NCI-H345 treated with DMSO at 0.1 percent for 48 hours (cell line): ENCODE results near the gene PIGS.
"Not testable (repeated sequence)": the region's sequence is repeated elsewhere in the genome, so short reads cannot be mapped to it uniquely, and the experiment has no call there.

Source experiments
- DNase-seq: peaks from one replicate; lab custom pipeline; 2025; ENCODE audit not compliant: unreplicated experiment; lab: John Stamatoyannopoulos, UW

The PIGS gene

DNA sequence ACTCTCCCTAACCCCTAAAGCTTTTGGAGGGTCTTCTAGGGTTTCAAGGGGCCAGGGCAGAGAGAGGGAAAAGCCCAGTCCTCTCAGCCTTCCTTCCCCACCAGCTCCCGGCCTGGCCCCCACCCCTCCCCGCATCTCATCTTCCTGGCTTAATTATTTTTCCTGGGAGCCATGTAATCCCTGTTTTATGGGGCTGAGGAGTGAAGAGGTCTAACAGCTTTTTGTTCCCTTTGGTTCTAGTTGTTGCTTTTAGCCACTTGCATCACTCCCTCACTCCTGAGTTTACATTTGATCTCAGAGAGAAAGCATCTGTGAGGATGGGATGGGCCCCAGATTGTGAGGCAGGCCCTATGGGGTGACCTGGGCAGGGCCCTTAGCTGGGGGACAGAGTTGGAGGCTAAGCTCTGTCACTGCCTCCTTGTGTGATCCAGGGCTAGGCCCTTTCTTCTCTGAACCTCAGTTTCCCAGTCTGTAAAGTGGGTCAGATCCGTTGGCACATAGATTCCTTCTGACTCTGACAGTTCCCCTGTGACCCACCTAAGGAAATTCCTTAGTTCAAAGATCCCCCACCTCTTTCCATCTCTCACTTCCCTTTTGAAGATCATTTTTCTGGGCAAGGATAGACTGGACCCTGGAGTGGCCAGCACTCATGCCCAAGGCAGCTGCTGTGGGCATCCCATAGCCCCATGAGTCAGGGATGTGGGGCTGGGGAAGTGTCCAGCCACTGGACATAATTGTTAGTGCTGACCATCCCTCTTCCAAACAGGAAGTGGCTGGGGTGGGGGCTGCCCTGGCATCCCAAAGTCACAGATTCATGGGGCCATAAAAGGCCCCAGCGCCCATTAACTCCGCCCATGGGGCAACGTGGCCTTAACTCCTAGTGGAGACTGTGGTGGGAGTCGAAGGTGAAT lies 39.0 kb downstream of the PIGS start:
- no peak for DNase-seq

DNA sequence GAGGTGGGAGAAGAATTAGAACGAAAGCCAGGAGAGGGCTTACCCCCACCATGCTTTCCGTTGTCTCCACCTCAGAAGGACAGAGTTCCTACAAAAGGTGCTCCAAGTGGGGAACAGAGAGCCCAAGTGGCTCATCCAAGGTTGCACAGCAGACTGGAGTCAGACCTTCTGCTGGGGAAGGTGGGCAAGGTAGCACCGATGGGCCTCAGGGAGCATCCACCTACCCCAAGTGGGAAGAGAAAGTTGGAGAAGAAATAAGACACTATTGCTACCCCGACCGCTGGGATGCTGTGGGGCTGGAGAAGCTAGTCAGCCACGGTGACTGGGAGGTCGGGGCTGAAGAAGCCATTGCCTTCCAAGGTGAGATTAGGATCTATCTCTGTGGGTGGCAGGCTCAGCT lies 40.4 kb downstream of the PIGS start:
- no peak for DNase-seq

DNA sequence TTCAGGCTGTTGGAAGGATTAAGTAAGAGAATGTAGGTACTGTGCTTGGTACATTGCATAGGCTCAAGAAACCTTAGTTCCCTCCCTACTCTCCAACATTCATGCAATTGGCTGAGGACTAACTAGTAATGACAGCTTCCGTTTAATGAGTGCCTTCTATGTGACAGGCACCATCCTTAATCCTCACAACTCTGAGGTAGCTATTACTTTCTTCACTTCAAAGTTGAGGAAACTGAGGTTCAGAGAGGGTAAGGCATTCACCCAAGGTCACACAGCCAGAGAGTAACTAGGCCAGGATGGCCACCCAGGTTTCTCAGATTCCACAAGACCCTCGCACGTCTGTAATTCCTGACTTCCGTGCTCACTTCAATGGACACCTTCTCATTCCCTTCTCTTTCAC lies 41.1 kb downstream of the PIGS start:
- no peak for DNase-seq

DNA sequence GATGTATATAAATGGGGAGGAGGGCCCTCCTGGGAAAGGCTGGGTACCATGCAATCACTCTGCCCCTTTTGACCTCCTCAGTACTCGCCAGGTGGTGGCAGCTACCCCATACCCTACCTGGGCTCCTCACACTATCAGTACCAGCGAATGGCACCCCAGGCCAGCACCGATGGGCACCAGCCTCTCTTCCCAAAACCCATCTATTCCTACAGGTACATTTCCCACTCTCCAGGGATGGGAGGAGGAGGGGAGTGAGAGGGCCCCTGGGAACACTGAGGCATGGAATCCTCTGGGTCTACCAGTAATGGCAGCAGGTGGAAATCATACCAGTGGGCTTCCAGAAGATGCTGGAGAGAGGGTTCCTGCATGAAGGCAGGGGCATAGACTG lies 42.3 kb downstream of the PIGS start:
- no peak for DNase-seq

DNA sequence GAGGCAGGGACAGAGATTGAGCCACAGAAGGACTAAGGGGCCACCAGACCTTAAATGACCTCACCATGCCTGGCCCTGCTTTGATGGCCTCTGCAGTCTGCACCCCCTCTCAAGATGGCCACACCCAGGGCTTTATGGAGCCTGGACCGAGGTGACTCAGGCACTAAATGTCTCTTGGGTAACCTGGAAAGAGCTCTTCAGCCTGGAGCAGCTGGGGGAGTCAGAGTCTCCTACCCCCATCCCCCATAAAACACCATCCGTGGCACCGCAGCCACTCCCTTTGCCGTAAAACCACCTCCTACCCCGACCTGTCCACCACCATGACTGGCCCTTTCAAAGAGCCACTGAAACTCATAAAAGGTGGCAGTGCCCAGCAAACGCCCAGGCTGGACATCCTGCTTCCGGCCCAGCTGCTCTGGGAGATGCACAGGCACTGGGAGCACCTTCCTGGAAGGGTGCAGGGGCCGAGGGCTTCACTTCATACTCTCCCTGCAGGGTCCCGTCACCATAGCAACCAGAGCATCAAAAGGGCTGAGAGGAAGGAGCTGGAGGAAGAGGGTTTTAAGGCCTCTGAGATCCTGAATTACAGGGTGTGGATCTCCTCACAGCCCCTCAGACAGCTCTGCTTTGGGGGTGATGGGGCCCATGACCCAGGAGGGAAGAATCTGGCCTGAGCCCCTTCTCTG lies 42.9 kb downstream of the PIGS start:
- DNase-seq: no peak

DNA sequence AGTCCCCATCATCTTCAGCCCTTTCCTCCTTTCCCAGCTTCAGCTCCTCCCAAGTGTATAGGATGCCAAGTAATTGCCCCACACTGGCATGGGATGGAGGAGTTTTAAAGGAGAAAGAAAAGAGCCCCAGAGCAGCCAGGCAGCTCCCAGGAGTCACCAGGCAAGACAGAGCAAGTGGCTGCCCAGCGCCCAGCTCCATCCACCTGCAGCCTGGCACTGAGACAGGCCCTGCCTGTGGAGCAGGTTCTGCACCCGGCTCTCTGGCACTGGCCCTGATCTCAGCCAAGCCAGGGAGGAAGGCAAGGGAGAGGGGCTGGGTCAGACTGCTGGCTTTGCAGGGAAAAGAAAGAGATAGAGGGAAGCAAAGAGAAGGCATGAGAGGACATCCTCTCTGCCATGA lies 43.5 kb downstream of the PIGS start:
- no peak for DNase-seq

DNA sequence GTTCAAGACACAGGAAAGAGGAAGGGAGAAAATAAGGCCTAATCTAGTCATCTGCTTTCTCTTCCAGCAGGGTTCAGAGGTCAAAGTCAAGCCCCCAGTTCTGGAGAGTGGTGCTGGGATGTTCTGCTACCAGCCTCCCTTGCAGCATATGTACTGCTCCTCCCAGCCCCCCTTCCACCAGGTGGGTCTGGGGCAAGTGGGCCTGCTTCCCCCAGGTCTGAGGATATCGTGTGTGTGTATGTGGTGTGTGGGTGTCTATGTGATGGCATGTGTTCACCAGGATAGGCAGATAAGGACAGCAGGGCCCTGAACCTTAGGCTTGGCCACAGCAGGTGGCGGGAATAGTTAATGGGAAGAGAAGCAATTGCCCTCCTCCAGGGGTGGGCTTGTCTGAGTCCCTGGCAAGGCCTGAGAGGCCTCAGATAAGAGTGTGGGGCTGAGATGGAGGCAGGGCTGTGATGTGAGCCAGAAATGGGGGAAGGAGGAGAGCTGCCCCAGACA lies 44.1 kb downstream of the PIGS start:
- DNase-seq: no peak

DNA sequence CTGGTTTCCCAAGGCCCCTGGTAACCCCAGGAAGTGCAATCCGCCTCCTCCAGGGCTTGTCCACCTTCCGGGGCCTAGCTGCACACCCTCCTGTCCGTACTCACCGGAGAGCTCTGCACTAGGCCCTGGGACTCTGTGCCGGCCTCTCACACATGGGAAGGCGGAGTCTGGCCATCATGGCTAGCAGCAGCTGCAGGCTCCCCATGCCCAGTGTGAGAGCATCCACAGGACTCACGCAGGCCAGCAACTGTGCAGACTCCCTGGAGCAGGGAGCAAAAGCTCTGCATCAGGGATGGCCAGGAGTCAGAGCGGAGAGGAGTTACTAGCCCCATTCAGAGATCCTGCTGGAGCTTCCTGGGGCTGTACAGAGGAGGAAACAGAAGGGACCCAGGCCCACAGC lies 44.9 kb downstream of the PIGS start:
- DNase-seq: no peak

DNA sequence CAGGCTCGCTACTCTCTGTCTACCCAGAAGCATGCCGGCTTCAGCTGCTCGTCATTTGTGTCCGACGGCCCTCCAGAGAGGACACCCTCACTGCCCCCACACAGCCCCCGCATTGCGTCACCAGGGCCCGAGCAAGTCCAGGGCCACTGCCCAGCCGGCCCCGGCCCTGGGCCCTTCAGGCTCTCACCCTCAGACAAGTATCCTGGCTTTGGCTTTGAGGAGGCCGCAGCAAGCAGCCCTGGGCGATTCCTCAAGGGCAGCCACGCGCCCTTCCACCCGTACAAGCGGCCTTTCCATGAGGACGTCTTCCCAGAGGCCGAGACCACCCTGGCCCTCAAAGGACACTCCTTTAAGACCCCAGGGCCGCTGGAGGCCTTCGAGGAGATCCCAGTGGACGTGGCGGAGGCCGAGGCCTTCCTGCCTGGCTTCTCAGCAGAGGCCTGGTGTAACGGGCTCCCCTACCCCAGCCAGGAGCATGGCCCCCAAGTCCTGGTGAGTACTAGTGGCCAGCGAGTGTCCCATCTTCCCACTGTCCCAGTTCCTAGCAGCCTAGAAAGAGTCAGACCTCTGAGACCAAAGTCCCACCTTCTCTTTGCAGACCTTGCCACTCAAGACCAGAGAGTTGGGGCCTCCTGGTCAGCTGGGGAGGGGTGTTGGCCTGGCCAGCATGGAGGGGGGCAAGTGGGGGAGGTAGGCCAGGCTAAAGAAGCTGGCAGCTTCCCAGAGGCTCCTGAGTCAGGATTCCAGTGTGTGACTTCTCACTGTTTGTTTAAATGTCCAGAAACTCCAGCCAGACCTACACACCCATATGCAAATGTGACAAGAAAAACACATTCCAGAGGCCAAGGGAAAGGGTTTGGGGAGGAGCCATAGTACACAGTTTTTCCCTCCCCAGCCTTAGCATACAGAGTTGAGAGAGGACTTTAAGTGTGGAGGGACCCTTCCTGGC lies 46.6 kb downstream of the PIGS start:
- DNase-seq: no peak

DNA sequence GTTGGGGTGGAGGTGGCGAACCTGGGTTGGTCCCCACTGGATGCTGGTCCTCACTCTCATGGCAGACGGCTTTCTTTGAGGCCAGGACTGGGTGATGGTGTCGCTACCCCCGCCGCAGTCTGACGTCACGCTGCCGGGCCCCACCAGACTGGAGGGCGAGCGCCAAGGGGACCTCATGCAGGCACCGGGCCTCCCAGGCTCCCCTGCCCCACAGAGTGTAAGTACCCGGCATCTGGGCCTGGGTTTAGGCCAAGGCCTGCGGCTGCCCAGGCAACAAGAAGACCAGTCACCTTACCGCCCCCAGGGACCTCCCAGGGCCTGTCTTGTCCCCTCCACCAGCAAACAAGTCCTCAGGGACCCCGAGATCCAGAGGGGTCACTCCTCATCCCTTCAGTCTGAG lies 47.4 kb downstream of the PIGS start:
- no peak for DNase-seq

DNA sequence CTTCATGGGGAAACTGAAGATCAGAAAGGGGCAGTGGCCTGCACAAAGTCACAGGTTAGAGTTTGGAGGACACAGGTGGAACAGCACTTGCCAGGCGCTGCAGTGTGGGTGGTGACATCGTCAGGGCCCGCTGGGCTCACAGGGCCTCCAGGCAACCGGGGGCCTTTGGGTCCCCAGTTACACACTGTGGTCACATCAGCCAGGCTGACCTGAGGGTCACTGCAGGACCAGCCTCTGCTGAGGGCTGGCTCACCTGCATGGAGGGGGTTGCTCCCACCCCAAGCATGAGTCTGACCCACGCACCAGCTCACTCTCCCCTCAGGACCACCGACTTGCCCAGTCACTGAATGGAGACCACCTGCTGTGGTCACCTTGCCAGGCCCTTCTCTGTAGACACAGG lies 48.1 kb downstream of the PIGS start:
- no peak for DNase-seq

DNA sequence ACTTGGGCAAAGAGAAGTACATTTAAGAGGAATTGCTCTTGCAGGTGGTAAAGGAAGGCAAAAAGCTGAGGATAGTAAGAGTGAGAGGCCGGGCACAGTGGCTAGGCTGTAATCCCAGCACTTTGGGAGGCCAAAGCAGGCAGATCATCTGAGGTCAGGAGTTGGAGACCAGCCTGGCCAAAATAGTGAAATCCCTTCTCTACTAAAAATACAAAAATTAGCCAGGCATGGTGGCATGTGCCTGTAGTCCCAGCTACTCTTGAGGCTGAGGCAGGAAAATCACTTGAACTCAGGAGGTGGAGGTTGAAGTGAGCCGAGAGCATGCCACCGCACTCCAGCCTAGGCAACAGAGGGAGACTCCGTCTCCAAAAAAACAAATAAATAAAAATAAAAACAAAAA lies 49.0 kb downstream of the PIGS start:
- not testable (repeated sequence) for DNase-seq

DNA sequence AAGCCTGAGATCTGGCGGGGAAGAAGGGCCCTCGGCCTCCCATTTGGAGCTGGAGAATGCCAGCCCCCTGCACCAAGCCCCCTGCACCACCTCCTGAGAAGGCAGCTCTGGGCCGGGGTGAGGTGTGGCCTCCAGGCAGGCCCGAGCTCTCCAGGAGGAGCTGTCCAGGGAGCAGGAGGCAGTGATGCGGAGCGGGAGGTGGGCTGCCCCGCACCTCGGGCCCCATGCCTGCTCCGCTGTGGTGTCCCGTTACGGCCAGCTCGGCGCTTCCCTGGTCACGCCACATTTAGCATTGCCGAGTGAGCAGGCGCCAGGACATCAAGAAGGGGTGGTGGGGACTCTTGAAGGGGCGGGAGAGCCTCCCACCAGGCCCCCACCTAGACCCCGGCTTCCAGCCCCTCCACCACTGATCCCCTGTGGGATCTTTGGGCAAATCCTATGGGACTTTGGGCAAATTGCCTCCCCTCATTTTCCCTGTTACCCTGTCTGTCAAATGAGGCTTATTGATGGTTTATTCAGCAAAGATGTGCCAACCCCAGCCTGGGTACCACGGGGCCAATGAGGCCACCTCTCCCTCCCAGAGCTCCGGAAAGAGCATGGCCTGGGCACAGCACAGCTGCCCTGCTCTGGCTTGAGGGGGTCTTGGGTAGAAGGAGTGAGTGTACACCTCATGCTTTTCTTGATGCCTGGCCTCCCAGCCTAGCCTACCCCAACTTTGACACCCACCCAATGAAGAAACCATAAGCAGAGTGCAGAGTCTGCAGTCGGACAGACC lies 49.8 kb downstream of the PIGS start:
- DNase-seq: no peak

DNA sequence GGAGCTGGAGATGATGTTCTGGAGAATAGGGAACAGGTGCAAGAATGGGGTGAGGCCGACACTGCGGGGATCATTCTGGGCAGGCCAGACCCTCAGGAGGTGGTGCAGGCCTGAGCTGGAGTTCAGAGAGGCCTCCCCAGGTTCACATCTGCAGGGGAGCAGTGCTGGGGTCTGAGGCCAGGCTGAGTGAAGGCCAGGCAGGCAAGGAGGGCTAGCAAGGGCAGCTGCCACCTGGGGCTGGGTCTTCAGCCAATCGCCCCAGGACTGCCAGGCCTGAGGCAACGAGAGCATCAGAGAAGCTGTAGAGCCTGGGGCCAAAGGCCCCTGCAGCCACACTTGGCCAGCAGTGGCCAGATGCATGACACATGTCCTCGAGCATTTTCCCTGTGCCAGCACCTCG lies 50.6 kb downstream of the PIGS start:
- no peak for DNase-seq

DNA sequence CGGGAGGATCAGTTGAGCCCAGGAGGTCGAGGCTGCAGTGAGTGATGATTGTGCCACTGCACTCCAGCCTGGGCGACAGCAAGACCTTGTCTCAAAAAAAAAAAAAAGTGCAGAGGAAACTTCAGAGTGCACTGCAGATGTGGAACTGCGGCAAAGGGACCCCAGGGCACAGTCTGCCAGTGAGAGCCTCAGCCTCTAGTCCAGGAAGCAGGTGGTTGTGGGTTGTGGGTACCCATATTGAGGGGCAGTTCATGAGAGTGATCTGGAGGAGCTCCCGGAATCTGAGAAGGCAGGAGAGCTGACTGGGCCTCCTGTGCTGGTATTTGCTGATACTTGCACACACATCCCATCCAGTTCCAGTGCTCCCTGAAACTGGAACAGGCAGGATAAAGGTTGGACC lies 52.1 kb downstream of the PIGS start:
- no peak for DNase-seq

DNA sequence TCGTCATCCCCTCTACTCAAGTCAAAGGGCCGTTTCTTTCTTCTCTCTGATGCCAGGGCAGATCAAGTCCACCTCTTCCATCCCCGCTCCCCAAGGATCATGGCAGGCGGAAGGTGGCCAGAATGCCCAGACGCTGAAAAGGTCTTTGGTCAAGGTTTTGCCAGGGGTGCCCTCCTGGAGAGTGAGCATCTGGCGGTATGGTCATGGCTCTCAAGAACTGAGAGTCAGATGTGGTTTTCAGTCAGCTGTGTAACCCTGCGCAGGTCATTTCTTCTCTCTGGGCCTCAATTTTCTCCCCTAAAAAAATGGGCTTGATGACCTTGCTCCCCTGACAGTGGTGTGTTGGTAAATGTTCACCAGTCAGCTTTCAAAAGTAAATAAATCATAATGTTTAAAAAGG lies 52.7 kb downstream of the PIGS start:
- no peak for DNase-seq

DNA sequence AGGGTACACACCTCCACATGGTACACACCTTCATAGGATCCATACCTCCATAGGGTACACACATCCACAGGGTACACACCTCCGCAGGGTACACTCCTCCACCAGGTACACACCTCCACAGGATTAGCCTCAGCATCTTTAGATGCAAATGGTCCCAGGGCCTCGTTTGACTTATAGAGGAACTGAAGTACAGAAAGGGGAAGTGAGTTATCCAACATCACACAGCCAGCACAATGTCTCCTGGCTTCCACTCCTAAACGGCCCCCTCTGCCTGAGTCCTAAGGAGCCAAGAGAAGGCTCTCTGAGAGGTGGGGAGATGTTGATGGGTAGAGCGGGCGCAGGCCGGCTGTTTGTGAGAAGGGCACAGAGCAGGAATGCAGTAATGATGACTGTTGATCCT lies 53.2 kb downstream of the PIGS start:
- no peak for DNase-seq

DNA sequence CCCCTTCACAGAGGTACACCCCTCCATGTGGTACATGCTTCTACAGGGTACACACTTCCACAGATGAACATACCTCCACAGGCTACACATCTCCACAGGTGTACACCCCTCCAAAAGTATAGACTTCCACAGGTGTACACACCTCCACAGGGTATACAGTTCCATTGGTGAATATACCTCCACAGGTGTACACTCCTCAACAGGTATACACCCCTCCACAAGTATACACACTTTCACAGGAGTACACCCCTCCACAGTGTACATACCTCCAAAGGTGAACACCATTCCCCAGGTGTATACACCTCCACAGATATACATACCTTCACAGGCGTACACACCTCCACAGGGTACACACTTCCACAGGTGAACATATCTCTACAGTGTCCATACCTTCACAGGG lies 55.8 kb downstream of the PIGS start:
- no peak for DNase-seq

DNA sequence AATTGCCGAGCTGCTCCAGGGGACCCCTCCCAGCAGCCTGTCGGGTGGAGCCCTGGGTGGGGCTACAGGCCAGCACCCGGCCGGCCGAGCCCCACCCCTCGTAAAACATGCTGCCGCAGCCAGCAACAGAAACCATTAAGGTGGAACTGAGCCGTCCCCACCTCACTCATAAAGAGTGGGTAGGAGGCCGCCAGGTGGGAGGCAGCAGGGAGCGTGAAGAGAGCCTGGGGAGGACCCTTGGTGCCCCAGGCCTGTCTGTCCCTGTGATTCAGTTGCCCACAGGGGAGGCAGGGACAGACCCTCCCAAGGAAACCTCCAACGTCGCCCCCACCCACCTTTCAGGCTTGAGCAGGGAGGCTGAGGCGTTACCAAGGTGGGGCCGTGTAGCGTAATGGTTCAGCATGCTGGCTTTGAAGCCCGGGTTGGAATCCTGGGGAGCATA lies 56.7 kb downstream of the PIGS start:
- no peak for DNase-seq

DNA sequence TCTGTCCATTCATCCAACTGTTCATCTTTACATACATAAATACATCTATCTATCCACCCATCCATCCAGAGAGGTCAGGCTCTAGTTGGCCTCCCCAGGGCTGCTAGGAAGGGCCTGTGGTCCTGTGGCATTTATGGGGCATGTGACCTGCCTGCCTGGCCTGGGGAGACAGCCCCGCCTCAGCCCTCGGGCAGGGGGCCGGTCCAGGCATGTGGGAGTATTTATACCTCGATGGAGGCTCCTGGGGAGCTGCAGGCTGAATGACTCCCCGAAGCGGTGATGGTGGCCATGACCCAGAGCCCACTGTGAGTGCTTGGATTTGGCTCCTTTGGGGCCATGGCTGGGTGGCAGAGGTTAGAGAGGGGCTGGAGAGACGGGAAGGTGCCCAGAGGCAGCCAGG lies 57.8 kb downstream of the PIGS start:
- no peak for DNase-seq
